Daoy (cell line): Measurements from ENCODE around the gene CHRNE. TPM values are rescaled to one million over a fixed set of nuclear protein-coding genes. Genes with fewer than 3 reads are reported as not detected.
"Not testable (repeated sequence)": the region's sequence is repeated elsewhere in the genome, so short reads cannot be mapped to it uniquely, and the experiment has no call there.

Source experiments
- DNase-seq: peaks from one replicate; pipeline ENCODE4 v3.0.0-alpha.2; 2015; ENCODE audit warnings: low read depth
- total RNA-seq: library from RNA; depleted of rRNA; stranded (reverse); fragments of >200 nt; shearing (Covaris generic); gene quantifications from 2 replicates; pipeline ENCODE4 v1.2.3, GENCODE V29; 2014

CHRNE gene
- total RNA-seq, 1 experiment from 2014 or later = 1.1 TPM

DNA sequence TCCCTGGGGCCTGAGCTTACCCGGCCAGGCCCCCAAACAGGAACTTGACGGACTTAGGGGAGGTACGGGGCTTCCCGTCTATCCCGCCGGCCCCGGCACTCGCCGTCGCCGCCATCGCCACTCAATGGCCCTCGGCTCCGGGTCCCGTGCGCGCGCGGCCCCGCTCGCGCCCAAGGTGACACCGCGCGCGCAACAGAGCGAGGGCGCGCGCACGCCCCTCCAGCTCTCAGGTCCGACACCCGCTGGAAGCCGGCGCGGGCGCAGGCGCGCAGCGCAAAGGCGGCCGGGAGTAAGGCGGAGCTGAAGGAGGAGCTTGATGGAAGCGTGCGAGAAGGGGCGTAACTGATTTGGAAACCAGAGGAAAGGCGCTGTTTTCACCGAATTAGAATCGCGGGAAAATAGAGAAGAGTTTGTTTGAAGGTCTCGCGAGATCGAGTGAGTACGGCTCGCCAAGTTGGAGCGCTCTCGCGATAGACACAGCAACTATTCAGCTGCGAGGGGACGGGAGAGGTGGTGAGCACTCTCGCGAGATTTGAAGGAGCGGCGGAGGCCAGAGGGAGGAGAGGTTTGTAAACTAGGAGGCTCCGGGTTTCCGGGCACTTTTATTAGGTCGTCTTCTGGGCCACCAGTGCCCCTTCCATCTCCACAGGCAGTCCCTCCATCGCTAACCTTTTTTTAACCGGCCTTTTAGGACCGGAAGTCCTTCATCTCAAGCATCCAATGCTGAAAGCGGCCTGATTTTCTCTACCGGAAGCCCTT is 37.1 kb upstream of the CHRNE start, which contains the start of the genes RNF167 and SLC25A11:
Gene RNF167, plus strand, starts transcription at position 473 of the 759 bp plus-strand sequence. CDS start 642 bp downstream, outside the sequence.
Gene SLC25A11, minus strand, starts transcription at position 251 of the 759 bp plus-strand sequence. Its CDS starts 136 bp downstream, at position 115.
- peak; percentile 99 for DNase-seq

DNA sequence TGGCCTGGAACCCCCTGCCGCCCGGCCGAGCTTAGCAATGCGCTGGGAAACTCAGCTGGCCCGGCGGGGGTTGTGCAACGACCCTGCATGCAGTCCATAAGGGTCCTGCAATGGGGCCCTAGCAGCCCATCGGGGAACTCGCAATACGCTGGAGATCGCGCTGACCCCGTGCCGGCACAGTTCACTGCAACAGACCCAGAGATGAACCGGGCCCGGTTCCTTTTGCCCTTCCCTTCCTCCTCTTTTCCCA is 36.6 kb upstream of the CHRNE start:
- DNase-seq = no peak

DNA sequence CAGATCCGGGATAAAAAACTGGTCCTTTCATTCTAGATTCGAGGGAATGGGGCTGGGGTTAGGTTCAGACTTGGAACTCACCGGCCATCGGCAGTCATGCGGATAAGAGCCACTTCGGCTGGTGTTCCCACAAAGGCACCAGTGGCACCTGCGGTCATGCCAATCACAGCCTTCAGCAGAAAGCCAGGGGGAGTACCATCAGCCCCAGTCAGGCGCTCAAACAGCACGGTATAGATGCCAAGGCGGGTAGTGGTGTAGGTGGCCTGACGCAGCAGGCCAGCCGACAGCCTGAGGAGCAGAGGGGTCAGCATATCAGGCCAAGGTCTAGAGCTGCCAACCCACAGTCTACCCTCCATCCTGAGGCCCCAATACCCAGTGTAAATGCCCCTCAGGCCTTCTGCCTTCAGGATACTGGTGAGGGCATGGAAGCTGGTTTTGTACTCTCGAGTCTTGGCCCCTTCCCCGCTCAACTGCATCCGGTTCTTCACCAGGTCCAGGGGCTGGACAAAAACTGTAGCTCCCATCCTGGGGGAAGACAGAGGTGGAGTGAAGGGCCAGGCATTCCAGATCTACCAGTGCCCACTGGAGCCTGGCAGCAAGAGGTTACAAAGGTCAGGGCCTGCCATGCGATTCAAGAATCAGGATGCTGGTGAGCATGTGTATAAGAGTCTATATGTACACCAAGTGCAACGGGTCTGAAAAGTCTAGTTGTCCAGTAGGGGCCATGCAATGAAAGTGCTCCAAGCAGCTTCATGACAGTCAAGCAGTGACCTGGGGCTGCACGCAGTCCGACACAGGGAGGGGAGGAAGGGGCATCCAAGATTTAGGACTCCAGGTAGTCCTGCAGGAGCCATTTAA is 36.0 kb upstream of the CHRNE start:
- DNase-seq = no peak

DNA sequence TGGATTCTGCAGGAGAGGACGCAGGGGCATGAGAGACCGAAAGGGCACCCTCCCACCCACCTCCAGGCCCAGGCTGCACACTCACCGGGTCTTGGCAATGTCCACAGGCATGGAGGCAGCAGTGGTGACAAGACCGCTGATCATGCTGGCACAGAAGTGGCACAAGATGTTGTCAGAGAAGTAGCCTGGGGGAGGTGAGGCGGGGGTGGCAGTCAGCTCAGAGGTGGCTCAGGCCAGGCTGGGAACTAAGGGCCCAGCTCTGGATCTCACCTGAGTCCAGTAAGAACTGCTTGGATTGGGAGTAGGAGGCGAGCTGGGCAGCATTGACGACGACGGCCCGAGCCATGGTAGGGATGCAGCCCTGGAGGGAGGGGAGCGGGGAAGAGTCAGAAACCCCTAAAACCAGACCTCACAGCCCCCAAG is 35.2 kb upstream of the CHRNE start:
- no peak for DNase-seq

DNA sequence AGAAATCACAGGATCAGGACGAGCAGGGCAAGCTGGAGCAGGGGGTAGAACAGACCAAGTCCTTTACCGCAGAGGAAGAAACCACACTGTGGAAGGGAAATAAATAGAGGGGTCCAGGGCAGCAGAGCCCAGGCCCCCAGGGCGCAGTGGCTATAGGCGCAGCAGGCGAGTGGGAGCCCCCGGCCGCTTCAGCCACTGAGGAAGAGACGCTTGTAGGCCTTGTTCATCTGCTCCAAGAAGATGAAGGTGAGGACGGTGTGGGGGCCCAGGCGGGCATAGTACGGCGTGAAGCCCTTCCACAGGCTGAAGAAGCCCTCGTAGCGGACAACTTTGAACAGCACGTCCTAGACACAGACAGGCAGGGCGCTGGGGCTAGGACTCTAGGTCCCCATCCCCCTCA is 34.7 kb upstream of the CHRNE start:
- no peak for DNase-seq

DNA sequence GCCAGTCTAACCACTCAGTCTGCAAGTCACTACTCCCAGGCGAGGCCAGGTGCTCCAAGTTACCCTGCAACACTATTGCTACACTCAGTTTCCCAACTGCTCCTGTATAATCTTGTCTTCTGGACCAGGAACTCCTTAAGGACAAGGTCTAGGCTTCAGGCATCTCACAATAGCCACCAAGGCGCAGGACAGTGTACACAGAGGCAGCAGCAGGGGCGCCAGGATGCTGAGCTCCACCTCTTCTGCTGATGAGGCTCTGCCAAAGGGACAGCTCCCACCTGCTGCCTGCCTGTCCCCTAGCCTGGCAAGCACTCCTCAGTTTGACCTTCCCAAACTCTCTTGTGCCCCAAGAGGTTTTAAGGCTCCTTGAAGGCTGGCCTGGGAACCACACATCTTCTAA is 33.5 kb upstream of the CHRNE start:
- DNase-seq = no peak

DNA sequence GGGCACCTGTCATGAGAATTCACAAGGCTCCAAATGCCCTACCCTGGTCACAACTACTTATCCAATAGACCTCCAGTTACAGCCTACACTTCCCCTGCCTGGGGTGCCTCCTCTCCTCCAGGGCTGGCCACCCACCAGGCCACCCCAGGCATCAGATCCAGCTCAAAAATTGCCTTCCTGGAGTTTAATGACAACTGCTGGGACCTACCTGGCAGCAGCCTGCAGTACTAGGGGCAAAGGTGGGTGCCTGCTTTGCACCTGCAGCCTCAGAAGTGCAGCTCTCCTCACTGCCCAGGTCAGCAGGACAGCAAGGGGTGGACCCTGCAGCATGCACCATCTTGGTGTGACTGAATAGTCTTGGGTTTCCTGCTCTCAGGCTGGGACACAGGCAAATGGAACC is 32.8 kb upstream of the CHRNE start:
- no peak for DNase-seq

DNA sequence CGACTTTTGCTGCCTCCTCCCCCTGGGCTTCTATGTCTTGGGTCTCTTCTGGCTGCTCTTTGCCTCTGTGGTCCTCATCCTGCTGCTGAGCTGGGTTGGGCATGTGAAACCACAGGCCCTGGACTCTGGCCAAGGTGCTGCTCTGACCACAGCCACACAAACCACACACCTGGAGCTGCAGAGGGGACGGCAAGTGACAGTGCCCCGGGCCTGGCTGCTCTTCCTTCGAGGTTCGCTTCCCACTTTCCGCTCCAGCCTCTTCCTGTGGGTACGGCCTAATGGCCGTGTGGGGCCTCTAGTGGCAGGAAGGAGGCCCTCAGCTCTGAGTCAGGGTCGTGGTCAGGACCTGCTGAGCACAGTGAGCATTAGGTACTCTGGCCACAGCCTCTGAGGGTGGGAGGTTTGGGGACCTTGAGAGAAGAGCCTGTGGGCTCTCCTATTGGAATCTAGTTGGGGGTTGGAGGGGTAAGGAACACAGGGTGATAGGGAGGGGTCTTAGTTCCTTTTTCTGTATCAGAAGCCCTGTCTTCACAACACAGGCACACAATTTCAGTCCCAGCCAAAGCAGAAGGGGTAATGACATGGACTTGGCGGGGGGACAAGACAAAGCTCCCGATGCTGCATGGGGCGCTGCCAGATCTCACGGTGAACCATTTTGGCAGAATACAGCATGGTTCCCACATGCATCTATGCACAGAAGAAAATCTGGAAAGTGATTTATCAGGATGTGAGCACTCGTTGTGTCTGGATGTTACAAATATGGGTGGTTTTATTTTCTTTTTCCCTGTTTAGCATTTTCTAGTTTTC is 31.5 kb upstream of the CHRNE start:
- peak; percentile 85 for DNase-seq

DNA sequence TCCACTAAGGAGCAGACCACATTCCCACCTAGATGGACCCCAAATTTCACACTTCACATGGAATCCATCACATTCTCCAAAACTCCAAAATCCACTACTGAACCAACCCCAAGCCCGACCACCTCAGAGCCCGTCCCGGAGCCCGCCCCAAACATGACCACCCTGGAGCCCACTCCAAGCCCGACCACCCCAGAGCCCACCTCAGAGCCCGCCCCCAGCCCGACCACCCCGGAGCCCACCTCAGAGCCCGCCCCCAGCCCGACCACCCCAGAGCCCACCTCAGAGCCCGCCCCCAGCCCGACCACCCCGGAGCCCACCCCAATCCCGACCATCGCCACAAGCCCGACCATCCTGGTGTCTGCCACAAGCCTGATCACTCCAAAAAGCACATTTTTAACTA is 30.7 kb upstream of the CHRNE start:
- no peak for DNase-seq

DNA sequence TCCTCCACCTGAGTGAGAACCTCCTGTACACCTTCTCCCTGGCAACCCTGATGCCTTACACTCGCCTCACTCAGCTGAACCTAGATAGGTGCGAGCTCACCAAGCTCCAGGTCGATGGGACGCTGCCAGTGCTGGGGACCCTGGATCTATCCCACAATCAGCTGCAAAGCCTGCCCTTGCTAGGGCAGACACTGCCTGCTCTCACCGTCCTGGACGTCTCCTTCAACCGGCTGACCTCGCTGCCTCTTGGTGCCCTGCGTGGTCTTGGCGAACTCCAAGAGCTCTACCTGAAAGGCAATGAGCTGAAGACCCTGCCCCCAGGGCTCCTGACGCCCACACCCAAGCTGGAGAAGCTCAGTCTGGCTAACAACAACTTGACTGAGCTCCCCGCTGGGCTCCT is 29.9 kb upstream of the CHRNE start:
- DNase-seq = no peak

DNA sequence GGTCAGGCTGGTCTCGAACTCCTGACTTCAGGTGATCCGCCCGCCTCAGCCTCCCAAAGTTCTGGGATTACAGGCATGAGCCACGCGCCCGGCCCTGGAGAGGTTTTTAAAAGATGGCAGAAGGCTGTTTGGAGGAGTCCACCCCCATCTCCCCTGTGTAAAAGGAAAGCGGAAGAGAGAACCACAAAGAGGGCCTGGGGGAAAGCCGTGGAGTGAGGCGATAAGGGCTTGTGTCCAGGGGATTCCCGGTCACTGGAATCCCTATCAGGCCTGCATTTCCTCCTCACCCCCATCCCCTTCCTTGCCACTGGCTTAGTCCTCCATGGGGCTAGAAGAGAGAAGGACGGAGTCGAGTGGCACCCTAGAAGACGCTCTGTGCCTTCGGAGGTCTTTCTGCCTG is 29.1 kb upstream of the CHRNE start, which contains the start of gene GP1BA:
Gene GP1BA, plus strand, starts transcription at position 315 of the 400 bp plus-strand sequence. CDS start 328 bp downstream, outside the sequence.
- DNase-seq = no peak

DNA sequence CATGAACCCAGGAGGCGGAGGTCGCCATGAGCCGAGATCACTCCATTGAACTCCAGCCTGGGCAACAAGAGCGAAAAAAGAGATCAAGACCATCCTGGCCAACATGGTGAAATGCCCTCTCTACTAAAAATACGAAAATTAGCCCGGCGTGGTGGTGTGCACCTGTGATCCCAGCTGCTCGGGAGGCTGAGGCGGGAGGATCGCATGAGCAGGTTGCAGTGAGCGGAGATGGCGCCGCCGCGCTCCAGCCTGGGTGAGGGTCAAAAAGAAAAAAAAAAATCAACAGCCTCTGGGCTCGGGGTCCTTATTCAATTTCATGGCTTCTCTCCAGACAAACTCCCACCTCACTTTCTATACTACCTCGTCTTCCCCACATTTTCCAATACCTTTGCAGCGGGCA is 26.0 kb upstream of the CHRNE start:
- DNase-seq = no peak

DNA sequence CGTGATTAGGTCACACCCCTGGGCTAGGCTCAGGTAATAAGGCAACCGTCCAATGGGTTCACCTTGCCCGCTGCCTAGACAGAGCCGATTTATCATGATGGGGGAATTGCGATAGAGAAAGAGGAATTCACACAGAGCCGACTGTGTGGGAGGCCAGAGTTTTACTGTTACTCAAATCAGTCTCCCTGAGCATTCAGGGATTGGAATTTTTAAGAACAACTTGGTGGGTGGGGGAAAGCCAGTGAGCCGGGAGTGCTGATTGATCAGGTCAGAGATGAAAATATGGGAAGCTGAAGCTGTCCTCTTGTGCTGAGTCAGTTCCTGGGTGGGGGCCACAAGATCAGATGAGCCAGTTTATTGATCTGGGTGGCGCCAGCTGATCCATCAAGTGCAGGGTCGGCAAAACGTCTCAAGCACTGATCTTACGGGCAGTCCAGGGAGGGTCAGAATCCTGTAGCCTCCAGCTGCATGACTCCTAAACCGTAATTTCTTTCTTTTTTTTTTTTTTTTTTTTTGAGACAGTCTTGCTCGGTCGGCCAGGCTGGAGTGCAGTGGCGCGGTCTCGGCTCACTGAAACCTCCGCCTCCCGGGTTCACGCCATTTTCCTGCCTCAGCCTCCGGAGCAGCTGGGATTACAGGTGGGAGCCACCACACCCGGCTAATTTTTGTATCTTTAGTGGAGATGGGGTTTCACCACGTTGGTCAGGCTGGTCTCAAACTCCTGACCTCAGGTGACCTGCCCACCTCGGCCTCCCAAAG is 23.9 kb upstream of the CHRNE start:
- DNase-seq = not testable (repeated sequence)

DNA sequence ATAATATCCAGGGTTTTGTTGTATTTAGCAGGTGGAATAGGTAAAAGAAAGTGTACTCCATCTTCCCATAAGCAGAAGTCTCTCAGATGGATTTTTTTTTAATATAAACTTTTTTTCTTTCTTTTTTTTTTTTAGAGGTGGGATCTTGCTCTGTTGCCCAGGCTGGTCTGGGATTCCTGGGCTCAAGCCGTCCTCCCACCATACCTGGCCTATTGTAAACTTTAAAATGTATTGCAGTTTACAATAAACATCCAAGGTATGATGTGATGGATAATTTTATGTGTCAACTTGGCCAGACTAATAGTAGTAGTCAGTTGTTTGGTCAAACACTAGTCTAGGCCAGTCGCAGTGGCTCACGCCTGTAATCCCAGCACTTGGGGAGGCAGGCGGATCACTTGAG is 18.4 kb upstream of the CHRNE start:
- DNase-seq = no peak

DNA sequence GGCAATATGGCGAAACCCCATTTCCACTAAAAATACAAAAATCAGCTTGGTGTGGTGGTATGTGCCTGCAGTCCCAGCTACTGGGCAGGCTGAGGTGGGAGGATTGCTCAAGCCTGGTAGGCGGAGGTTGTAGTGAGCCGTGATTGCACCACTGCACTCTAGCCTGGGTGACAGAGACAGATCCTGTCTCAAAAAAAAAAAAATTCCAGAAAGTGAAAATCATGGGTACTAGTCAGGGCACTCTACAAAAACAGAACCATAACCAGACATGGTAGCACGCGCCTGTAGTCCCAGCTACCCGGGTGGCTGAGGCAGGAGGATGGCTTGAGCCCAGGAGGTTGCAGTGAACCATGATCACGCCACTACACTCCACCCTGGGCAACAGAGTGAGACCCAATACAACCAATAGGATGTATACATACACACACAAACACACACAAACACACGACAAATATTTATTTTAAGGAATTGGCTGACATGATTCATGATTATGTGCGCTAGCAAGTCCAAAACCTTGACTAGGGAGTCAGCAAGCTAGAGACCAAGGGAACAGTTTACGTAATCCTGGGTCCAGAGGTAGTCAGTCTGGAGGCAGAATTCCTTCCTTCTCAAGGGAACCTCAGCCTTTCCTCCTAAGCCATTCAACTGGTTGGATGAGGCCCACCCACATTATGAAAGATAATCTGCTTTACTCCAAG is 17.6 kb upstream of the CHRNE start:
- DNase-seq = no peak

DNA sequence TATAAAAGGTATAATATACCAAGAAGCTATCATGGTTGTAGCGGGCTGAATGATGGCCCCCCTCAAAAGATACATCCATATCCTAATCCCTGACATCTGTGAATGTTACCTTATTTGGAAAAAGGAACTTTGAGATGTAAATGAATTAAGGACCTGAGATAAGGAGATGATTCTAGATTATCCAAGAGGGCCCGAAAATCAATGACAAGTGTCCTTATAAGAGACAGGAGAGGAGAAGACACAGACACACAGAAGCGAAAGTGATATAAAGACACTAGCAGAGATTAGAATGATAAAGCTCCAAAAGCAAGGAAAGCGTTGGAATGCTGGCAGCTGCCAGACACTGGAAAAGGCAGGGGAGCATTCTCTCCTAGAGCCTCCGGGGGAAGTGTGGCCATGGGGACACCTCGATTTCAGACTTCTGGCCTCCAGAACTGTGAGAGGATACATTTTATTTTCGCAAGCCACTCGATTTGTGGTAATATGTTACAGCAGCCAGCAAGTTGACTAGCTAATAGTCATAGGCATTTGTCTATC is 16.7 kb upstream of the CHRNE start:
- no peak for DNase-seq

DNA sequence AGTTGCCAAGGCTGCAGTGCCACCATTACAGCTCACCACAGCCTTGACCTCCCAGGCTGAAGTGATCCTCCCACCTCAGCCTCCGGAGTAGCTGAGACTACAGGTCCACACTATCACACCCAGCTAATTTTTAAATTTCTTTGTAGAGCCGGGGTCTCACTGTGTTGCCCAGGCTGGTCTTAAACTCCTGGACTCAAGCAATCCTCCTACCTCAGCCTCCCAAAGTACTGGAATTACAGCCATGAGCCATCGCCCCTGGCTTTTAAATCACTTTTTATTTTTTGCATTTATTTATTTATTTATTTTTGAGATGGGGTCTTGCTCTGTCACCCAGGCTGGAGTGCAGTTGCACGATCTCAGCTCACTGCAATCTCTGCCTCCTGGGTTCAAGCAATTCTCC is 11.7 kb upstream of the CHRNE start:
- not testable (repeated sequence) for DNase-seq

DNA sequence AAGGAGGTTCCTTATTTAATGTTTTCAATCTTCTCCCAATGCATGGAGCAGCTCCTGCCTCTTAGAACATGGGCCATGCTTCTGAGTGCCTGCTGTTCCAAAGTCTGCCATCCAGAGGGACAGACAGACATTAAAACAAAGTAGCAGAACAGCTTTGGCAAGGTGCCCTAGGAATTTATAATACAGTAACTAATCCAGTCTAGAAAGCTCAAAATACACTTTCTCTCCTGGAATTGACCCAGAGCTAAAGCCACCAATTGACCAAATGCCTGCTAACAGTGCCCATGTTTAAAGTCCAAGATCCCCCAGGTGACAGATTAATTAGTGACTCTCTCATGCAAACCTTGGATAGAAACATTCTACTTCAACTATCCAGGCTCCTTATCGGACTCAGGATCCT is 11.1 kb upstream of the CHRNE start:
- DNase-seq = no peak

DNA sequence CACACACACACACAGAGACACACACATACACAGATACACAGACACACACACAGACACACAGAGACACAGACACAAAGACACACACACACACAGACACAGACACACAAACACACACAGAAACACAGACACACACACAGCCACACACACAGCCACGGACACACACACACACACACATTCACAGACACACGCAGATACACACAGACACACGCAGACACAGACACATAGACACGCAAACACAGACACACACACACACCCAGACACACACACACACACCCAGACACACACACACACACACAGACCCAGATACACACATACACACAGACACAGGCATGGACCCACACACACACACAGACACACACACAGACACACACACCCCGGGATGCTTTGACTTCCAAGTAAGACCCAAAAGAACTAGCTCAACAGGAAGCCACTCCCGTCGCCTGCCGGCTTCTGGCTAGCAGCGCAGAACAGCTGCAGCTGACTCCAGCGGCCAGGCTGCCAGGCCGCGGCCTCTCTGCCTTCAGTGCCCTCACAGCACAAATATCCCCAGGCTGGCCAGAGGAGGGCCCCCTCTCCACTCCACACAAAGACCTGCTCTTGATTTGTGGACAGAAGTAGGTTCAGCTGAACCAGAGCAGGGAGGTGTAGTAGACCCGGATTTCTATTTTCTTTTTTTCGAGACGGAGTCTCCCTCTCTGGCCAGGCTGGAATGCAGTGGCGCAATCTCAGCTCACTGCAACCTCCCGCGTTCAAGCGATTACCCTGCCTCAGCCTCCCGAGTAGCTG is 6.0 kb upstream of the CHRNE start:
- DNase-seq = peak; percentile 93

DNA sequence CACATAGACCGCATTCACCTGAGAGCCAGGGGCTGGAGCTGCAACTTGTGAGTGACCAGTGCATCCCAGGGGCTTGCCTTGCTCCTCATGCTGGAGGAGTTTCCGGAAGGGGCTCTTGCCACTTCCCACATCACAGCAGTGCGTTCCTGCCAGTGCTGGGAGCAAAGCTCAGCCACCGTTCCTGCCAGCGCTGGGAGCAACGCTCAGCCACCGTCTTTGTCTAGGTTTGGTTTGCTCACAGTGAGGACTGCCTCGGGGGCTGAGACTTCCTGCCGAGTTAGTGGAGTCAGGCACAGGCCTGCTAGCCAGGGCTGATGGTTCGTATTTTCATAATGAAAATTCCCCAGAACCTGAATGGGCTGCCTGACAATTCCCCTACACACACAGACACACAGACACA is 5.4 kb upstream of the CHRNE start:
- DNase-seq = peak; percentile 48
